Measurements from ENCODE around the gene CRYL1.

DNA sequence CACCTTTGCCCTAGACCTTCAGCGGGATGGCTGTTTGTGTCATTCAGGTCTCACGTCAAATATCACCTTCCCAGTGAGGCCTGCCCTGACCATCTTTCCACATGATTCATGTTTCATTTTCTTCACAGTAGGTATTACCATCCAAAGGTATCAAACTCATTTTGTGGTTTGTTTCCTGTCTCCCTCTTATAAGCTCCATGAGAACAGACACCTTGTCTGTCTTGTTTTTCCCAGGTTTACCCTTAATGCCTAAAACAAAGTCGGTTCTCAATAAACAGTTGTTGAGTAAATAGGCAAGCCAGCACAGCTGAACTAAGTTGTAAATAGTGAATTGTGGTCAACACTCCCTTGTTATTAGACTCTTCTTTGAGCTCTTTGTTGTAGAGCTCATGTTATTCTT is 170.9 kb downstream of the CRYL1 start:
- TF ChIP-seq, protein P1, sequence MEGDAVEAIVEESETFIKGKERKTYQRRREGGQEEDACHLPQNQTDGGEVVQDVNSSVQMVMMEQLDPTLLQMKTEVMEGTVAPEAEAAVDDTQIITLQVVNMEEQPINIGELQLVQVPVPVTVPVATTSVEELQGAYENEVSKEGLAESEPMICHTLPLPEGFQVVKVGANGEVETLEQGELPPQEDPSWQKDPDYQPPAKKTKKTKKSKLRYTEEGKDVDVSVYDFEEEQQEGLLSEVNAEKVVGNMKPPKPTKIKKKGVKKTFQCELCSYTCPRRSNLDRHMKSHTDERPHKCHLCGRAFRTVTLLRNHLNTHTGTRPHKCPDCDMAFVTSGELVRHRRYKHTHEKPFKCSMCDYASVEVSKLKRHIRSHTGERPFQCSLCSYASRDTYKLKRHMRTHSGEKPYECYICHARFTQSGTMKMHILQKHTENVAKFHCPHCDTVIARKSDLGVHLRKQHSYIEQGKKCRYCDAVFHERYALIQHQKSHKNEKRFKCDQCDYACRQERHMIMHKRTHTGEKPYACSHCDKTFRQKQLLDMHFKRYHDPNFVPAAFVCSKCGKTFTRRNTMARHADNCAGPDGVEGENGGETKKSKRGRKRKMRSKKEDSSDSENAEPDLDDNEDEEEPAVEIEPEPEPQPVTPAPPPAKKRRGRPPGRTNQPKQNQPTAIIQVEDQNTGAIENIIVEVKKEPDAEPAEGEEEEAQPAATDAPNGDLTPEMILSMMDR (IDR thresholded peaks at IDR 0.05) = no peak
- TF ChIP-seq ZFX (IDR thresholded peaks at IDR 0.05; ENCODE audit: borderline replicate concordance) = no peak
